Loucy (cell line): Measurements from ENCODE around the gene RGS3.

Source experiments
- H2AFZ ChIP-seq: fragments of 200-600 bp; sonication (generic); 2 replicates; pipeline ENCODE4 v1.6.0; 2016; ENCODE audit warnings: antibody characterized with exemption, mild to moderate bottlenecking, low read length, moderate library complexity
- H3F3A ChIP-seq: fragments of 200-600 bp; 2 replicates; pipeline ENCODE4 v1.6.0; 2016; ENCODE audit warnings: antibody characterized with exemption, low read depth, mild to moderate bottlenecking
- H3K27me3 ChIP-seq: fragments of 200-600 bp; sonication (generic); 2 replicates; pipeline ENCODE4 v1.6.1; 2014; ENCODE audit warnings: low read length, mild to moderate bottlenecking; ENCODE audit not compliant: insufficient read depth, poor library complexity, severe bottlenecking
- H3K36me3 ChIP-seq: fragments of 200-600 bp; sonication (generic); 2 replicates; pipeline ENCODE4 v1.6.1; 2016; ENCODE audit warnings: low read length; ENCODE audit not compliant: insufficient read depth
- H3K4me1 ChIP-seq: fragments of 200-600 bp; sonication (generic); 2 replicates; pipeline ENCODE4 v1.5.1; 2014; ENCODE audit warnings: low read length, mild to moderate bottlenecking; ENCODE audit not compliant: insufficient read depth, poor library complexity, severe bottlenecking
- H3K4me2 ChIP-seq: fragments of 200-600 bp; sonication (generic); 2 replicates; pipeline ENCODE4 v1.6.0; 2014; ENCODE audit warnings: antibody characterized with exemption, low read length, low read depth, mild to moderate bottlenecking; ENCODE audit not compliant: poor library complexity, severe bottlenecking
- H3K4me3 ChIP-seq: fragments of 200-600 bp; sonication (generic); 2 replicates; pipeline ENCODE4 v1.5.1; 2014; ENCODE audit warnings: low read length, mild to moderate bottlenecking, mixed read lengths; ENCODE audit not compliant: poor library complexity, severe bottlenecking
- H3K79me2 ChIP-seq: fragments of 200-600 bp; sonication (generic); 2 replicates; pipeline ENCODE4 v1.6.1; 2014; ENCODE audit warnings: low read length; ENCODE audit not compliant: insufficient read depth
- H3K9ac ChIP-seq: fragments of 200-600 bp; sonication (generic); 2 replicates; pipeline ENCODE4 v1.6.0; 2014; ENCODE audit warnings: mild to moderate bottlenecking, low read depth, low read length, moderate library complexity; ENCODE audit not compliant: poor library complexity, severe bottlenecking
- H3K9me2 ChIP-seq: fragments of 200-600 bp; sonication (generic); replicated peaks from 2 replicates; pipeline ENCODE4 v1.6.1; 2016; ENCODE audit warnings: low read depth, low read length, mixed read lengths
- H3K9me3 ChIP-seq: fragments of 200-600 bp; sonication (generic); 2 replicates; pipeline ENCODE4 v1.6.1; 2014; ENCODE audit warnings: mild to moderate bottlenecking, antibody characterized with exemption, low read length, low read depth; ENCODE audit not compliant: insufficient read depth
- H4K20me1 ChIP-seq: fragments of 200-600 bp; sonication (generic); 2 replicates; pipeline ENCODE4 v1.6.0; 2014; ENCODE audit warnings: antibody characterized with exemption, low read length, mild to moderate bottlenecking; ENCODE audit not compliant: insufficient read depth, poor library complexity, severe bottlenecking
- EZH2phosphoT487 ChIP-seq: fragments of 200-600 bp; IDR thresholded peaks from 2 replicates; pipeline ENCODE4 v1.6.1; 2018; ENCODE audit warnings: antibody characterized with exemption, mild to moderate bottlenecking, moderate library complexity, borderline replicate concordance
- TF ChIP-seq, protein P1 (sequence below): fragments of 200-600 bp; sonication (generic); conservative IDR thresholded peaks from 2 replicates; pipeline ENCODE4 v1.5.1; 2014; ENCODE audit warnings: mild to moderate bottlenecking, antibody characterized with exemption, low read length

The RGS3 gene

GRCh38 chr9:113577525-113578261 lies 114.2 kb downstream of the RGS3 start:
- Histone ChIP-seq H3F3A (peaks cover 13% of the 10 kb centered on the region), H3K9me3 (no peaks in the 10 kb centered on the region), H3K36me3 (no peaks in the 10 kb centered on the region), H3K9me2 (no peaks in the 10 kb centered on the region), H3K4me1 (peaks cover 60% of the 10 kb centered on the region), H4K20me1 (no peaks in the 10 kb centered on the region), H3K4me3 (no peak overlapping the region), H2AFZ (no peak overlapping the region), H3K4me2 (peak overlapping the region; percentile 89), H3K27me3 (no peaks in the 10 kb centered on the region), H3K9ac (peak overlapping the region; percentile 74), H3K79me2 (peaks cover 8% of the 10 kb centered on the region; the same call in 1 of the 2 replicates)
- TF ChIP-seq, protein P1, sequence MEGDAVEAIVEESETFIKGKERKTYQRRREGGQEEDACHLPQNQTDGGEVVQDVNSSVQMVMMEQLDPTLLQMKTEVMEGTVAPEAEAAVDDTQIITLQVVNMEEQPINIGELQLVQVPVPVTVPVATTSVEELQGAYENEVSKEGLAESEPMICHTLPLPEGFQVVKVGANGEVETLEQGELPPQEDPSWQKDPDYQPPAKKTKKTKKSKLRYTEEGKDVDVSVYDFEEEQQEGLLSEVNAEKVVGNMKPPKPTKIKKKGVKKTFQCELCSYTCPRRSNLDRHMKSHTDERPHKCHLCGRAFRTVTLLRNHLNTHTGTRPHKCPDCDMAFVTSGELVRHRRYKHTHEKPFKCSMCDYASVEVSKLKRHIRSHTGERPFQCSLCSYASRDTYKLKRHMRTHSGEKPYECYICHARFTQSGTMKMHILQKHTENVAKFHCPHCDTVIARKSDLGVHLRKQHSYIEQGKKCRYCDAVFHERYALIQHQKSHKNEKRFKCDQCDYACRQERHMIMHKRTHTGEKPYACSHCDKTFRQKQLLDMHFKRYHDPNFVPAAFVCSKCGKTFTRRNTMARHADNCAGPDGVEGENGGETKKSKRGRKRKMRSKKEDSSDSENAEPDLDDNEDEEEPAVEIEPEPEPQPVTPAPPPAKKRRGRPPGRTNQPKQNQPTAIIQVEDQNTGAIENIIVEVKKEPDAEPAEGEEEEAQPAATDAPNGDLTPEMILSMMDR, result no peak
- TF ChIP-seq EZH2phosphoT487, result no peak

DNA sequence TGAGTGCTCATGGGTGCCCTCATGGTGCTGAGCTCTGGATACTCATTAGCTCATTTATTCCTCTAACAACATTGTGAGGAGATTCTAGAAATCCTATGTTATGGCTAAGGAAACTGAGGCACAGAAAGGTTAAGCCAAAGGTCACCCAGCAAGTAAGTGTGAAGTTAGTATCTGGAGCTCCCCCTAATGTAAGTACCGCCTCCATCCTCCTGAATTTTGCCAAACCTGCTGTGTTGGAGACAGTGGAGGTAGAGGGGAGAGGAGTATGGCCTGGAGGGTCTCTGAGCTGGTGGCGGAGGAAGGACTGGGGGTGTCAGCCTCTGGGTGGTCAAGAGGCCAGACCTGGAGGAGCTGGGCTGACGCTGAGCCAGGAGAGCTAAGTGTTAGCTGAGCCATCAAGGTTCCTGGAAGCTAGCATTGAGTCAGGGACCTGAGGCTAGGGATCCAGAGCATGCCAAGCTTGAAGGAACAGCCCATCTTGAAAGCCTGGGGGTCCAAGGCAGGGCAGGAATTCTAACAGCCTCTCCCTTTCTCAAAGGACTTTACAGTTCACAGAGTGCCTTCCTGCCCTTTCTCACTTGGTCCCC lies 114.8 kb downstream of the RGS3 start:
- H3F3A ChIP-seq, result peaks cover 13% of the 10 kb centered on the region
- peak overlapping the region; percentile 89 for H3K4me2 ChIP-seq
- H3K9me2 ChIP-seq, result no peaks in the 10 kb centered on the region
- TF ChIP-seq EZH2phosphoT487, result no peak
- TF ChIP-seq, protein P1, result peak; percentile 47
- H3K4me3 ChIP-seq, result peak overlapping the region; percentile 65
- H2AFZ ChIP-seq, result no peak overlapping the region
- H3K36me3 ChIP-seq, result no peaks in the 10 kb centered on the region
- H3K9me3 ChIP-seq, result no peaks in the 10 kb centered on the region
- H3K27me3 ChIP-seq, result no peaks in the 10 kb centered on the region
- no peaks in the 10 kb centered on the region for H4K20me1 ChIP-seq
- peaks cover 60% of the 10 kb centered on the region for H3K4me1 ChIP-seq
- peak overlapping the region; percentile 74 for H3K9ac ChIP-seq
- peaks cover 8% of the 10 kb centered on the region; the same call in 1 of the 2 replicates for H3K79me2 ChIP-seq

DNA sequence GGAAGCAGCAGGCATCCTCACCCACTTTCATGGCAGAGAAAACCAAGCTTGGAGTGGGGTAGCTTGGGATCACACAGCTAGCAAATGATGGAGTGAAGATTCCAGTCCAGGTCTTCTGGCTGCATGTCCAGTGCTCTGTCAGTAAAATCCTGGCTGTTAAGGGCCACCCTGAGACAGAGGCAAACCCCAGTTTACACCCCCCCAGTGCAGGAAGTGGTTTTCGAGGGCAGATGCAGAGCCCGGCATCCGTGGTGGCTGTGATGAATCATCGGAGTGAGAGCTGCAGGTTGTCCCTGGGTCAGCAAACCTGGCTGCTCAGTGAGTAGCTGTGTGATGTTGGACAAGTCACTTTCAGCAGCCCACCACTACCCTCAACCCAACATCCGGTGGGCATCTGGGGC lies 115.4 kb downstream of the RGS3 start:
- H3K27me3 ChIP-seq, result no peaks in the 10 kb centered on the region
- peaks cover 8% of the 10 kb centered on the region; the same call in 1 of the 2 replicates for H3K79me2 ChIP-seq
- peaks cover 13% of the 10 kb centered on the region for H3F3A ChIP-seq
- H3K4me1 ChIP-seq, result peaks cover 60% of the 10 kb centered on the region
- no peaks in the 10 kb centered on the region for H3K9me2 ChIP-seq
- H3K9me3 ChIP-seq, result no peaks in the 10 kb centered on the region
- peaks cover 2% of the 10 kb centered on the region; the same call in 1 of the 2 replicates for H3K36me3 ChIP-seq
- TF ChIP-seq, protein P1, result no peak
- no peak for TF ChIP-seq EZH2phosphoT487
- peak overlapping the region; percentile 75 for H3K9ac ChIP-seq
- H3K4me2 ChIP-seq, result peak overlapping the region; percentile 89
- H3K4me3 ChIP-seq, result peak overlapping the region; percentile 65
- H4K20me1 ChIP-seq, result no peaks in the 10 kb centered on the region
- H2AFZ ChIP-seq, result no peak overlapping the region
